GM18502 (cell line): ENCODE data around the gene MED12L.

Experiments
- ATAC-seq: cut with Tn5 transposase; IDR thresholded peaks from one replicate; pipeline ENCODE4 v1.9.1; 2021; ENCODE audit warnings: mild to moderate bottlenecking; ENCODE audit not compliant: unreplicated experiment, poor library complexity

The MED12L gene

DNA sequence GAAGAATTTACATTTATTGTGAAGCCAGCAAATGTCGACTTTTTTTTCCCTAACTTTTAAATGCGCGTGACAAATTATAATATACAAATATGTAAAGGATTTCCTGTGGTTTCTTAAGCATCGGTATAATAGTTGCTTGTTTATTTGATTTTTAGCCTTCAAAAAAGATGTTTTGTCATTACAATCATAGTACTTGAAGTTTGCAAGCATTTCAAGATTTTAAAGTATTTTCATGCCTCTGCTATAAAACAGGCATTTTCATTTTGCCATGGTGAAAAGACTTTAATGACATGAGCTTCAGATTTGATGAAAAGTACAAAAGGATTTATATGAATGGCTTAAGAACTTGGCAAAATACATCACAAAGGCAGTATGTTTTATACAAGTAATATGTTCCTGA is 308.5 kb downstream of the MED12L start:
- no peak for ATAC-seq

DNA sequence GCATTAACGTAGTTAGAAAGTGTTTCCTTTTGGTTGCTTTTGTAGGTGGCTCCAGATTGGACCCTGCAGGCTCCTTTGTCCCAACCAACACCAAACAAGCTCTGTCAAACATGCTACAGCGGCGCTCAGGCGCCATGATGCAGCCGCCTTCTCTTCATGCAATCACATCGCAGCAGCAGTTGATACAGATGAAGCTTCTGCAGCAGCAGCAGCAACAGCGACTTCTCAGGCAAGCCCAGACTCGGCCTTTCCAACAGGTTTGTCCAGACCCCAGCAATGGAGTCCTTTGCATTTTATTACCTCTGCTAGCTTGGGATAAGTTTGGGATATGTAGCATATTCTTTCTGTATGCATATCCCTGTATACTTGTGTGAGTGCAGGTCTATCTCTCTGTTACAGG is 309.1 kb downstream of the MED12L start:
- no peak for ATAC-seq

DNA sequence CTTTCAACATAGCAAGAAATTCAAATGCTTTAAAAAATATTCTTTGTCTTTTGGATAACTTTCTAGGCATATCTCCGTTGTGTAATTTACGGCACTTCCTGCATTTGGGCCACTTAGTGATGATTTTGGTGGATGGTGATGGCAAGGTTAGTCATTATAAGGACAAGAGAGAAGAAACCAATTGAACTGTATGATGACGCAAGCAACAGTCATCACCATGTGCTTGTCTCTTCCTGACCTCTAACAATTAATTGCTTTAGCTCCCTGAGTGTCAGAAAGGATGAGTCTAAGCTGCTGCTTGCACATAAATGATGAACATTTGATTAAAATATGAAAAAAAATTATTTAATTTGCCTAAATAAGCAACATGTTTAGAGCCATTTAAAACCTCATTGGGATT is 310.3 kb downstream of the MED12L start:
- no peak for ATAC-seq

DNA sequence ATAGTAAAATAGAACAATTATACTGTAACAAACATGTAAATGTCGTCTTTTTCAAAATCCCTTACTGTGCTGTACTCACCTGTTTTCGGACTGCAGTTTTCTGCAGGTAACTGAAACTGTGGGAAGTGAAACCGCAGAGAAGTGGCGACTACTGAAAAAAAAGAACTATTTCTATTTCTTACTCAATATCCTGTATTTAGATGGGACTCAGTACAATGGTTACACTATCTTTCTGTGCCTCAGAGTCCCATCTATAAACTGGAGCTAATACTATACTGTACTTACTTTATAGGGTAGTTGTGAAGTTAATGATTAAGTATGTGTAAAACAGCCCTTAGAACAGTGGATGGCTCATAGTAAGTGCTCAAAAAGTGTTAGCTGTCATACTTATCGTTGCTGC is 313.4 kb downstream of the MED12L start:
- ATAC-seq: no peak

DNA sequence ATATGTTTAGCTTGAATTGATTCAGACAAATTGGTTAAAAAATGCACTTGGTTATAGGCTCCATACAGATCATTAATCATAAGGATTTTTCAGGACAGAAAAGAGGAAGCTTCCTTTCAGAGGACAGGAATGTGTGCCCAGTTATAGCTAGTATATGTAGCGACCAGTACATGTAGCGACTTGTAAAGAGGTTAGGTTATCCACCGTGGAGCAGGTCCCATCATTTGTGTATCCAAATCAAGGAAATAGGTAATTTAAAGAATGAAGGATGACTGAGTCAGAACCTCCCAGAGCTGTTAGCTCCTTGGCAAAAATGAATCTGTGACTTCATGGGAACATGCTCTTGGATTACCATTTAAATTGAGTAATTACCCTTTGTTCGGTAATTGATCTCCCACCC is 314.9 kb downstream of the MED12L start:
- no peak for ATAC-seq

DNA sequence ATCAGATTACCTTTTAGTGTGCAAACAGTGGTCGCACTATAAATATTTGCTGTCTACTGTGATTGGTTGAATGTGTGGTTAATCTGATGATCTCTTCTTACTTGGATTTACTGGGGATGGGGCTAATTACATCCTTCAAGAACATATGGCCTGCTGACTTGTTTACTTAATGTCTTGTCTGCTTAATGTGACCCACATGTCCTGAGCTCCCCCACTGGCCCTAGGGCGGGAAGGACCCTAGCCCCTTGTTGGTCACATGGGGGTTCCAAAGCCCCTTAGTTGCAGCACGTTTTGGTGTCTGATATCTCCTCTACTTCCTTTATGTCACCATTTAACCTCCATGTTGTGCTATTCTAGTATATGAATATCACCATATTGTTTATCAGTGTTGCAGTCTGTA is 316.9 kb downstream of the MED12L start:
- ATAC-seq: no peak

DNA sequence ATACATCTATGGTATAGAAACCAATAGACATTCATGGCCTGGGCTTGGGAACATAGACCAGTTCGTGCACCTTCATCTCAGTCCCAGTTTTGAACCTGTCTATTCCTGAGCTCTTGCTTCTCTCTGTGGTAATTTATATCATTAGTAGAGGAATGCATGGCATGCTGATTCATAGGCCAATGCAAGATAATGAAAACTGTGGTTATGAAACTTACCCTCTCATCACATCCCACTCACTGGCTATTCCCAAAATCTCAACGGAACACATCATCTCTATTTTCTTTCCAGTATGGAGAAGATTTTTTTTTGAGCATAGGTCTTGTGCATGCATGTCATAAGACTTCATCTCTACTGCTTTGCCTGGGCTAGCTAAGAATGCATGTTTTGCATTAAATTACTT is 317.8 kb downstream of the MED12L start:
- no peak for ATAC-seq

DNA sequence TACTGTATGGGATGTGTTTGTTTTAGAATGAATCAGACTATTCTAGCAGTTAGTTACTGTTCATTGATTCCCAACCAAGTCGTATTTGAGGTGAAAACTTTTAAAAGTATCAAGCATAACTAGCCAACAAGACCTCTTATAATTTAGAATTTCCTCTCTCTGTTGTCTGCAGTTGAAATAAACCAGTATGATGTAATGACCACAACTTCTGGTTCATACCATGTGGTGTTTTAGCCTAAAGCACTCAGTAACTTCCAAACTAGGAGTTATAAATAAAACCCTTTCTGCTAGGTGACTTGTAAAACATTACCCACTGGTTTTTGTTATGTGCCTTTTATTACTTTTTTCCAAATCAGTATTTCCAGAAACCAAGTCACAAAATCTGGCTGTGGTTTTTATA is 318.9 kb downstream of the MED12L start:
- peak; percentile 66 for ATAC-seq

DNA sequence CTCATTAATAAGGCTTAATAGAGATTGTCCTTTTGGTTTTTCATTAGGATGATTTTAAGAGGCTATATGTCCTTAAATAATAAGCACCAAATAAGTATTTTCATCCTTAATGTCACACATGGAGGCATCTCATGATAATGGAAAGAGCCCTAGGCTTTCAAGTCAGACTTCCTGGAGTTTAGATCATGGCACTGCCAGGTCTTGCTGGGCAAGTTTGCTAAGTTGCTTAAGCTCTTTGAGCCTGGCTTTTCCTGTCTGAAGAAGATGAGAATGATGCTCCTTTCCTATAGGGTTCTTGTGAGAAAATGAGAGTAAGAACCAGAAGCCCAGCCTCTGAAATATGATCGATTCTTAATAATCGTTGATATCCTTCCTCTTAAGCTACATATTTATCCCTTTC is 322.5 kb downstream of the MED12L start:
- ATAC-seq: no peak

DNA sequence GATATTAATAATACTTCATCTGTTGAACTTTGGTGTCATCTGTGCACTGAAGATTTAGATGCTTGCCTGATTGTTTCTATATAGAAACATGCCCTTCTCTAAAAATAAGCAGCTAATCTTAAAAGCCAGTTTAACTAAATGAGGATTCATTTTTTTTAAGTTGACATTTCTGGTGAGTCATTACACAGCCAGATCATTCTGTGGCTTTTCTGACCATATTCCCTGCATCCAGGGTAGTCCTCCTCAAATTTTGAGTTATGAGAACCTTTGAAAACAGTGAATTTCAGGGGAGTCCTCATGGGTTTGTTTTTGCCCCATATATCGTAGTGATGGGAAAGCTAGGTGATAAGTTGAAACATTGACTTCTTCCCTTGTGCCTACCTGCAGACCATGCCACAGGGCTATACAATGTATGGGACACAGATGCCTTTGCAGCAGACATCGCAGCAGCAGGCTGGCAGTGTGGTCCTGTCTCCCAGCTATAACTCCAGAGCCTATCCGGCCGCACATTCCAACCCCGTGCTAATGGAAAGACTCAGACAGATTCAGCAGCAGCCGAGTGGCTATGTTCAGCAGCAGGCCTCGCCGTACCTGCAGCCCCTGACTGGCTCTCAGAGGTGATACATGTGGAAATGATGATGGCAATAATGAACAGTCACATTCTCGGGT is 325.6 kb downstream of the MED12L start:
- ATAC-seq: no peak

DNA sequence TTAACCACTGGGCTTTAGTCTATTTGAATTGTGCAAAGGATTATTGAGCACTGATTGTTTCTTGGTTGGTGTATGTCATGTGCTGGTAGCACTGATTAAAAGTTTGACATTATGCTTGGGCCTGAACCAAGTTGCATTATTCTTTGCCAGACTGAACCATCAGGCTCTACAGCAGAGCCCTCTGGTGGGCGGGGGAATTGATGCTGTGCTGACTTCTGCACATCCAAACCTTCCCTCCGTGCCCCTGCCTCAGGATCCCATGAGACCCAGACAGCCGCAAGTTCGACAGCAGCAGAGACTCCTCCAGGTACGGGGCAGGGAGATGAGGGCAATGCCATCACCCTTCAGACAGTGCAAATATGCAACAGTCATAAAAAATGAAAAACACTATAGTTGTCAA is 327.5 kb downstream of the MED12L start:
- no peak for ATAC-seq

DNA sequence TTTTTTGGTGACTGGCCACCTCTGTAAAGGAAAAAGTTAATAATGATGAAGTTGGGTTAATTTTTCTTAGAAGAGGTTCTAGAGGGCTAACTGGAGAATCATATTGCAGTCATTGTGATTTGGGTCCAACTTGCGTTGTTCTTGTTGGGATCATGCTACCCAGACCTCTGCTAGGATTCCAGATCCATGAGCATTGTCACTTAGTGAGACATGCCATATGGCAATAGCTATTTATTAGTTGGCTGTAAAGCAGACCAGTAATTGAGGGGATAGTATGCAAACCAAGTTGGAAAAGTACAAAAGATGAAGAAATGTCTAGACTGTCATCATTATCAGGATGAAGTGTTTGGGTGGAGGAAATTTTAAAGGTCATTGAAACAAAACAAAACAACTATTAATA is 329.8 kb downstream of the MED12L start:
- ATAC-seq: no peak

DNA sequence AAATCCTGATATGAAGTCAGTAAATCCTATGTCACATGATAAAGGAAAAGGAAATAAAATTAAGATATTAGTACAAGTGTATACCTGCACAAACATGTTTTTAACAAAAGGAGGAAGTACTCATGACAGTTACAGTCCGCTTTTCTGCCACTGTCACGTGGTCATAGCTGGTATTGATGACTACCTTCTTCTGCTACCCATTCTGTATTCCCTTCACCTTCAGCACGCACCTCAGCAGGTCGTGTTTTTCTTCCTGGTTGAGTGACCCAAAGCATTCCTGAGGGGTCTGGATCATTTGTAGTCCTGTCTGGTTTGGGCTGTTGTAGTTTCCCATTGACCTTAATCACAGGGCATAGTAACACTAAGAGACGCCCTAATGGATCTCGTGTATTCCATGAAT is 334.3 kb downstream of the MED12L start:
- no peak for ATAC-seq

DNA sequence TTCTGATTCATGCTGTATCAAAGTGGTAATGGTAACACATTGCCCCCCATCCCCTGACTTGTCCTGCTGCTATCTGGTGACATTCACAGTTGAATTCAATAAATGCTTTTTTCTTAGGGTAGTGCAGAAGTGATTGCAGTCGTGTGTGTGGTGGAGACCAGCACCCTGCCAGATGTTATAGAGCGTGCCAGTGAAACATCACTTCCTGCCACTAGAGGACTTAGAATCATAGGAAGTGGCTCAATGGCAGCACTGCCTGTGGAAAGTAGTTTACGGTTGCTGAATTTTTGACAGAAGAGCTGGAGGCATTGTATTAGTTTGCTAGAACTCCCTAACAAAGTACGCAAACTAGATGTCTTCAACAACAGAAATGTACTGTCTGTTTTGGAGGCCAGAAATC is 336.5 kb downstream of the MED12L start:
- ATAC-seq: peak; percentile 45

DNA sequence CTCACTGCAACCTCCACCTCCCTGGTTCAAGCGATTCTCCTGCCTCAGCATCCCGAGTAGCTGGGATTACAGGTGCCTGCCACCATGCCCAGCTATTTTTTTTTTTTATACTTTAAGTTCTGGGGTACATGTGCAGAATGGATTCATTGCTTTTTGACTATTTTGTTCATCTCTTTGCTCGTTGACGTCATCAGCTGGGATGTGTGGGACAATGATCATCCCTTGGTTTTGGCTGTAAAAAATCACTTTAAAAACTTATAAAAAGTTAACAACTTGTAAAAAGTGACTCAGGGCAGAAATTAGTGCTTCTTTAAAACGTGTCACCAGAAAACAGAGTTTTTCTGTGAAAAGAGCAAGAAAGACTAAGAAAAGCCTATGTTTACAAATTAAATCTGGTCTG is 337.6 kb downstream of the MED12L start:
- no peak for ATAC-seq

DNA sequence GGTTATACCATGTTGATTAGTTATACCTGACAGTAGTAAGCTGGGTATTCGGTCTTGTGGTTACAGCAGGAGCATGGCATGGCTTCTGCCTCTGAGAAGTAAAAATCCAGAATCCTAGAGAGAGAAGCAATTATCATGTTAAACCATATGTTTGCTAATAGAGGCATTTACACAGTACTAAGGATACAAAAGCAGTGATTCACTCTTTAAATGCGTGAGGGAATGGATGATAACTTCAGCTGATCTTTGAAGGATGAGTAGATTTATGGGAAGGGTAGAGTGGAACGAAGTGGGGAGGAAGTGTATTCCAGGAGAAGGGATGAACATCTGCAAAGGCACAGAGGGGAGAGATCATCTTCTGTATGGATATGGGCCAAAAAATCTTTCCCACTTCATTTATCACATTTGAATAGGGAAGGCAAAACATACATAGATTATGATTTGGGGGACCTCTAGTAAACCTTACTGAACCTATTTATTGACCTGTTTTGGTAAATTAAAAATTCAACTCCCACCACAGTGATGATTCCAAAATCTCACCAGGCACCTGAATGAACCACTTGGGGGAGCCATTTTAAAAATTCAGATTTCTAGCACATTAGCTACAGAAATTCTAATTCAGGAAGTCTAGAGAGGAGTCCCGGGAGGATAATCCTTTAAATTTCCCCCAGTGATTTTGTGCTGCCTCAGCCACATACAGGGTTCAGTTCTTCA is 340.3 kb downstream of the MED12L start:
- peak; percentile 34 for ATAC-seq

DNA sequence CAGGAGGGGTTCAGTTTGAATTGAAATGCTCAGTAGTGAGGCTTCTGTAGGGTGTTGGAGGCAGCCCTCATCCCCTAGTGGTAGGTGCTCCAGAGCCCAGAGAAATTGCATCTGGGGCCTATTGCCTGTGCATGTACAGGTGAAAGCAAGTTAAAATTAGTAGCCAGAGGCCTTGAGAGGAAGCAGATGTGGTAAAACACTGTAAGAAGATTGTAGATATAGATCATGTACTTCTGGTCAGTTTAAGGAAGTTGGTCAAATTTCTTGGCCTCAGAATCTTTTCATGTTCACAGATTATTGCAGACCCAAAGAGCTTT is 340.8 kb downstream of the MED12L start:
- ATAC-seq: peak; percentile 90

DNA sequence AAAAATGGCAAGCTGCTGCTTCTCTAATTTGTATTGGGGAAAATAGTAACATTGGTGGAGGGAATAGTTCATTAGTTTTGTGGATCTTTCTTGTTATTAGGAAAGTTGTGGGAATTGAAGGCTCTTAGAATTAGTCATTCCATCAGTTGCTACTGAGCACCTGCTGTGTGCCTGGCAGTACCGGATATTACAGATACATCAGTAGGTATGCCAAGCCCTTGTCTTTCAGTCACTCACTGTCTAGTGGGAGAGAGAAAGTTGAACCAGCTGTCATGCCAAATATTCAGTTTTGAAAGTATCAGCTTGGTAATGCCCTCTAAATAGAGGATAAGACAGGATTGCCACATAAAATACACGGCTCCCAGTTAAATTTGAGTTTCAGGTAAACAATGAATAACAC is 342.9 kb downstream of the MED12L start:
- ATAC-seq: no peak

DNA sequence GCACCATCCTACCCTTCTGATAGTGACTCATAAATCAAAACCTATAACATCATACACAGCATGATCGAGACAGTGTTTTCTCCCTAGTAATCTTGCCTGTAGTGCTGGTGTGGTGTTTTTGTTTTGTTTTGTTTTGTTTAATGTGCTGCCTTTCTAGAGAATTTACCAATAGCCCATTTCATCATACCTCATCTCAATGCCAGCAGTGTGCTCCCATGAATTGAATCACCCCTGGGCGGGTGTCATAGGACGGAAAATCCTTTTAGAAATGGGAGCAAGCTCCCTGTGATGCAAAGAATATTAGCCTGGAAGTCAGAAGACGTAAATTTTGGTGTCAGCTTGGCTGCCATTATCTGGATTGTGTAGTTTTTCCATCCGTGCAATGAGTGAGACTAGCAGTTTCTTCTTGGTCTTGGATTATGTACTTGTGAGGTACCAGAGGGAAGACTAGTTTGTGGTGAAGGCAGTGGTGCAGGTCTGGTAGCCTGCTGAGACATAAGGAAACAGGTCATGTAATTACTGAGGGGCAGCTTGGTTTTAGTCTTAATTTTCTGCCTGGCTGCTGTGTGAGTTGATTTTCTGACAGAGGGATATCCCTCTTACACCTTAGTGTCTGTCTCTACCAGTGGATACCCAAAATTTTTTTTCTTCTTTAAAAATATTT is 345.5 kb downstream of the MED12L start:
- peak; percentile 42 for ATAC-seq

DNA sequence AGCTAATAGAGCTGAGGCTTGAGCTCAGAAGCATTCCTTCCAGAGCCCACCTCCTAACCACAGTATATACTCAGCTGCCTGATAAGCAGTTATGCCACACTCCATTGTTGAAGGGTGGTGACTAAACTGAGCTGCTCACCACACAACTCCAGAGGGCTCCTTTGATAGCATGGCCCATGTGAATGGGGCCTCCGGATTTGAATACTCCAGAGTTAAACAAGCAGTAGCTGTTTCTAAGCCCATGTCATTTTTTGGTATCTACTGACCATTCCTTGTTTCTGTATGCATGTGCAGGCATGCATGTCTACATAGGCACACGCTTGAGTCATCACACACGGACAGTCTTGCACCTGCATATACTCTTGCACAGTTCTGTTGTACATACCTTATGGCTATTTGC is 346.5 kb downstream of the MED12L start:
- ATAC-seq: peak; percentile 53

DNA sequence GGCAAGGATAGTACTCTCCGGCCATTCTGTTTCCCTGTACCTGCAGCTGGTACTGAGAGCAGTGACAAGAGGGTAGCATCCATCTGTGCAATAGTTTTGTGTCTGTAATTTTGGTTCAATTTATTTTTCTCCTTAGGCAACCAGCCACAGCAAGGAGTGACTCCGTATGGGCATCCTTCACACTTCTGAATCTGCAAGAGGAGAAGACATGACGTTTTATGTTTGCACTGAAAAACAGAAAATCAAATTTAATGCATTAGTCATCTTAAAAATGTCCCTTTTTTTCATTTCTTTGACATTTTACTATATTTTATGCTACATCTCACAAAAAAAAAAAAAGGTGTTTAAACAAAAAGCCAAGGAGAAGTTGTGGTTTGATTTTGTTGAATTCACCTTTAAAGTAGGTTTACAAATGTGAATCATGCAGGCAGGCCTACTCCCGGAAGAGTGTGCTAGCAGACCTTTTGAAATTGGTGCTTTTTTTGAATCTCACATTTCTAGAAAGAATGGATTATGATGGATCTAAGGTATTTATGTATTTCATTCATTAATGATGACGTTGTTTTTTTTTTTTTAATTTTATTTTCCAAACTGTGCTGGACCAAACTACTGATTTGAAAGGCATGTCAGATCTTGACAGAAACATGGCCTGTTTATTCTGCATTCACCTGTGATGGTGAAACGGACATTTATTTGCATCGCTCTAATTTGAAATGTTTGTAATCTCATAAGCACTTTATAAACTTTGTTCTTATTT is 347.3 kb downstream of the MED12L start:
- ATAC-seq: no peak
